ENCODE data around the gene WRNIP1.

GRCh38 chr6:2734488-2735166 lies 30.6 kb upstream of the WRNIP1 start:
- TF ChIP-seq PHF20 (CRISPR knock-in tag; IDR thresholded peaks at IDR 0.05) (no peak), POLR2A (IDR thresholded peaks at IDR 0.05; ENCODE audit: insufficient read depth in 1 of 2, low read depth in 2 of 2, low read length in 2 of 2) (no peak), MNT (IDR thresholded peaks at IDR 0.05) (no peak), MAX (IDR thresholded peaks at IDR 0.05) (no peak), RAD21 (CRISPR knock-in tag; IDR thresholded peaks at IDR 0.05) (no peak), ZNF737 (CRISPR knock-in tag; IDR thresholded peaks at IDR 0.05; ENCODE audit: borderline replicate concordance) (no peak), BCL3 (CRISPR knock-in tag; IDR thresholded peaks at IDR 0.05) (no peak), CTCF (CRISPR knock-in tag; IDR thresholded peaks at IDR 0.05) (no peak), TBL1XR1 (IDR thresholded peaks at IDR 0.05; ENCODE audit: borderline replicate concordance, low read length, partially characterized antibody) (no peak)

Measured in HepG2 (cell line).